Measurements from ENCODE around the gene TBC1D22A.

The TBC1D22A gene

DNA sequence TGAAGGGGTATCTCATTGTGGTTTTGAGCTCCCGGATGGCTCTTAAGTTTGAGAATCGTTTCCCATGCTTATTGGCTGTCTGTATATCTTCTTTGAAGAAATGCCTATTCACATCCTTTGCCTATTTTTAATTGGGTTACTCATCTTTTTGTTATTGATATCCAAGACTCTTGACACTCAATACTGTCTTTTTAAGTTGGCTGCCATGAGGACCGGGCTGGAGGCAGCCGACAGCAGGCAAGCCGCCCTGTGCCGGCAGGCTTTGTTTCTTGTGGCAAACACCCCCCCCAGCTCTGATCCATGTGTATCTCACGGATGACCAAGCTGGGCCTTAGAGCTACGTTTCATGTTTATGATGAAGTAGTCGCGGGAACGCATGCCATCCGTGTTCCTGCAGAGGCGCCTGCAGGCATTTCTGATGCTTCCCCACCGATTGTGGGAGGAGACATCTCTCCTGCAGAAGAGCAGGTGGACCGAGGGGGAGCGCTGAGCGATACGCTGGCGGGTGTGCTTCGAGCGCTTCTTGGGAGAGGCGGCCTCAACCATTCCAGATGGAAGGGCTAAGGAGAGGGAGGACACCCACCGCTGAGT, 95.8 kb downstream of the TBC1D22A start:
- CTCF ChIA-PET: interaction anchor here (1.7 kb wide), 1 partner anchor 1633 kb away, joined by 4 read pairs; no protein-coding TSS in a partner anchor
- DNase-seq (ENCODE audit: low read depth, low spot score): no peak
- no peak overlapping the region for H3K4me3 ChIP-seq (ENCODE audit: low read depth, low read length)
- TF ChIP-seq CTCF (IDR thresholded peaks at IDR 0.05; ENCODE audit: insufficient read depth, low read length, missing control alignments): no peak
- POLR2A ChIA-PET: no interaction called here

DNA sequence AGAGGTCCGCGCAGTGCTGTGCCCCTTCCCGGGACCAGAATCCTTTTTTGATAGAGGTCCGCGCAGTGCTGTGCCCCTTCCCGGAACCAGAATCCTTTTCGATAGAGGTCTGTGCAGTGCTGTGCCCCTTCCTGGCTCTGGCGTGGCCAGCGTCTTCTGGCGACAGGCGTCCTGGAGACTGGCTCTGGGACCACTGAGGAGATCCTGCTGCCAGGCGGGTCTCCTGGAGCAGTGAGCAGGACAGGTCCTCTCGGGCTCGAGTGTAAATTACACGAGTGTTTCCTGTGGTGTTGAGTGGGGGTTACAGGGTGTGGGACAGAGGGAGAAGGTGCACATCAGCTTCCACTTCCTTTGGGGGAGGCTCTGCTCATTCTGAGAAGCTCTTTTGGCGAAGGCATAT, 98.1 kb downstream of the TBC1D22A start:
- no peak for TF ChIP-seq CTCF (IDR thresholded peaks at IDR 0.05; ENCODE audit: insufficient read depth, low read length, missing control alignments)
- CTCF ChIA-PET: no interaction called here
- DNase-seq (ENCODE audit: low read depth, low spot score): no peak
- no peak overlapping the region for H3K4me3 ChIP-seq (ENCODE audit: low read depth, low read length)
- POLR2A ChIA-PET: no interaction called here

DNA sequence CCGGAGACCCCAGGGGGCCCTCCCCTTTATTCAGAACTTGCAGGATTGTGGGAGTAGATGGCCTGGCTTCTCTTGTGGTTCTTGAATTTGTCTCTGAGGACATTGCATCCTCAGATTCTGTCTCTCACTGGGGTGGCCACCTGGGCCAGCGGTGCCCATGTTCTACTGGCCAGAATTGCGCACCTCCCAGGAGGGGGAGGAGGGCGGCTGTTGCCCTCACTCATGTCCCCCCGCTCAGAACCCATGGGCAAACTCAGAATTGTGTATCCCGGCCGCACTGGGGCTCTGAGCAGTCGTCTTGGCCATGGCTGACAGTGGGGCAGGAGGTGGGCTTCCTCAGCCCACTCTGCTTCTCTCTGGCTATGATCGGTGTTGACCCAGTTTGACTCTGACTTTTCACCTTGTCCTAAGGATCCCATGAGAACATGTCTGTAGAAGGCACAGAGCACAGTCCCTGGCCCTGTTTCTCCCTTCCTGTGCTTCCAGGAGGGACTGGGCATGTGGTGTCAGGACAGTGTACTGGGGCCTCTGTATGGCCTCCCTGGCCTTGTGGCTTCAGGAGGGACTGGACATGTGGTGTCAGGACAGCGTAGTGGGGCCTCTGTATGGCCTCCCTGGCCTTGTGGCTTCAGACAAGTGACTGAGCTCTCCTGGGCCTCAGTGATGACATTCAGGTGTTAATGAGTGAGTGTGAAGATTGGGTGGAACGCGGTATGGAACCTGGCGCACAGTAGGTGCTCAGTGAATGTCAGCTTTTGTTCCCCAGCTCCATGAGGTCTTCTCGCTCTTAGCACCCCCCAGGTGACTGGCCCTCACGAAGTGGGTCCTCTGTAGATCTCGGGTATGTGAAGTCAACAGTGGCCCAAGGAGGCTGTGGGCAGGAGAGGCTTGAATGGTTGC, 99.3 kb downstream of the TBC1D22A start:
- CTCF ChIA-PET: no interaction called here

GRCh38 chr22:46862418-46863324, 100.2 kb downstream of the TBC1D22A start:
- no peak for DNase-seq (ENCODE audit: low read depth, low spot score)
- no peak for TF ChIP-seq CTCF (IDR thresholded peaks at IDR 0.05; ENCODE audit: insufficient read depth, low read length, missing control alignments)
- CTCF ChIA-PET: no interaction called here
- POLR2A ChIA-PET: no interaction called here
- no peak overlapping the region for H3K4me3 ChIP-seq (ENCODE audit: low read depth, low read length)

More for the DNA sequence above, 99.3 kb downstream of the TBC1D22A start:
- TF ChIP-seq CTCF (IDR thresholded peaks at IDR 0.05; ENCODE audit: insufficient read depth, low read length, missing control alignments): no peak
- H3K4me3 ChIP-seq (ENCODE audit: low read depth, low read length): no peak overlapping the region
- no peak for DNase-seq (ENCODE audit: low read depth, low spot score)
- POLR2A ChIA-PET: no interaction called here

DNA sequence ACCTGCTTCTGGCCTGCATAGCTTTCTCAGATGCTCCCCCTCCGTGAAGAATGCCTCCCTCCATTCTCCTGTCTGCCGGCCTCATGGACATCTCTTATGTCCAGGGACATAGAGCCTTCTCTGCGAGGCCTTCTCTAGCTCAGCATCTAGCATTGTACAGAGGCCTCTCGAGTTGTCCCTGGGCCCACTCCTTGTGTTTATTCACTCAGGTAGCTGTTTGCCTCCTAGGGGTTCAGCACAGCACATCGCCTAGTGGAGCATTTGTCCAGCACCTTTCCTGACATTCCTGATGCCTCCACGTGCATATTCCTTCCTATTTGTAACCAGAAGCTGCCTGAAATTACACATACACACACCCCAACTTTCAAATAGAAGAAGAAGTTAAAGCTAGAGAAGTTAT, 101.3 kb downstream of the TBC1D22A start:
- DNase-seq (ENCODE audit: low read depth, low spot score): no peak
- ChIA-PET POLR2A (no interaction called here), CTCF (interaction anchor here (0.7 to 0.8 kb wide), 2 partner anchors 20 to 65 kb away, joined by 3 read pairs; no protein-coding TSS in a partner anchor)
- TF ChIP-seq CTCF (IDR thresholded peaks at IDR 0.05; ENCODE audit: insufficient read depth, low read length, missing control alignments): no peak
- no peak overlapping the region for H3K4me3 ChIP-seq (ENCODE audit: low read depth, low read length)
